ENCODE measurements around the gene LGR4. TPM values are rescaled to one million over a fixed set of nuclear protein-coding genes. Genes with fewer than 3 reads are reported as not detected.

Gene LGR4
- total RNA-seq, 1 experiment from 2014 or later: 37.1 TPM

GRCh38 chr11:27390318-27391295 is 82.0 kb downstream of the LGR4 start:
- intact Hi-C loops (cut with micrococcal nuclease; ENCODE audit: unreplicated experiment): no loop called here
- Mint-ChIP-seq H3K27ac (ENCODE audit: unreplicated experiment) (peak overlapping the region; percentile 42), H3K4me1 (ENCODE audit: low read depth, unreplicated experiment) (peaks cover 52% of the 10 kb centered on the region), H3K4me3 (ENCODE audit: unreplicated experiment) (no peak overlapping the region), H3K27me3 (ENCODE audit: insufficient read depth, unreplicated experiment) (no peaks in the 10 kb centered on the region), H3K9me3 (ENCODE audit: unreplicated experiment) (no peaks in the 10 kb centered on the region), H3K36me3 (ENCODE audit: insufficient read depth, unreplicated experiment) (peaks cover 6% of the 10 kb centered on the region)
- H3K4me3 ChIP-seq (ENCODE audit: low read depth, low read length): no peak overlapping the region
- ChIA-PET POLR2A (no interaction called here), CTCF (interaction anchor here (0.7 kb wide), 1 partner anchor 127 kb away, joined by 6 read pairs; no protein-coding TSS in a partner anchor)
- H3K9me3 ChIP-seq: no peaks in the 10 kb centered on the region
- no peaks in the 10 kb centered on the region for H3K36me3 ChIP-seq (ENCODE audit: control insufficient read depth, insufficient read depth, low read length)
- no TSS peak for BruUV-seq (replicated peaks)
- no peak for DNase-seq
- no peaks in the 10 kb centered on the region for H3K27me3 ChIP-seq (replicated peaks; ENCODE audit: control insufficient read depth, insufficient read depth, low read length)
- TF ChIP-seq CTCF (IDR thresholded peaks at IDR 0.05; ENCODE audit: insufficient read depth in 1 of 2, low read depth in 1 of 2, low read length in 1 of 2, severe bottlenecking in 1 of 2, unreplicated experiment in 1 of 2): no peak
- peaks cover 81% of the 10 kb centered on the region for H3K4me1 ChIP-seq

- no TSS peak for BruUV-seq (replicated peaks)
- Mint-ChIP-seq H3K9me3 (ENCODE audit: unreplicated experiment) (no peaks in the 10 kb centered on the region), H3K4me3 (ENCODE audit: unreplicated experiment) (no peak overlapping the region), H3K36me3 (ENCODE audit: insufficient read depth, unreplicated experiment) (peaks cover 11% of the 10 kb centered on the region), H3K4me1 (ENCODE audit: low read depth, unreplicated experiment) (peaks cover 35% of the 10 kb centered on the region), H3K27me3 (ENCODE audit: insufficient read depth, unreplicated experiment) (no peaks in the 10 kb centered on the region), H3K27ac (ENCODE audit: unreplicated experiment) (peak overlapping the region; percentile 46)
- Histone ChIP-seq H3K4me1 (peaks cover 65% of the 10 kb centered on the region), H3K4me3 (ENCODE audit: low read depth, low read length) (no peak overlapping the region), H3K27me3 (replicated peaks; ENCODE audit: control insufficient read depth, insufficient read depth, low read length) (no peaks in the 10 kb centered on the region), H3K9me3 (no peaks in the 10 kb centered on the region), H3K36me3 (ENCODE audit: control insufficient read depth, insufficient read depth, low read length) (no peaks in the 10 kb centered on the region)
- ChIA-PET CTCF (no interaction called here), POLR2A (no interaction called here)
- DNase-seq: no peak
- intact Hi-C loops (cut with micrococcal nuclease; ENCODE audit: unreplicated experiment): no loop called here
- no peak for TF ChIP-seq CTCF (IDR thresholded peaks at IDR 0.05; ENCODE audit: insufficient read depth in 1 of 2, low read depth in 1 of 2, low read length in 1 of 2, severe bottlenecking in 1 of 2, unreplicated experiment in 1 of 2)
Observed at GRCh38 chr11:27388869-27389268, 83.7 kb downstream of the LGR4 start.

GRCh38 chr11:27388001-27388400 is 84.6 kb downstream of the LGR4 start:
- Mint-ChIP-seq H3K27ac (ENCODE audit: unreplicated experiment) (no peak overlapping the region), H3K4me1 (ENCODE audit: low read depth, unreplicated experiment) (peaks cover 26% of the 10 kb centered on the region), H3K36me3 (ENCODE audit: insufficient read depth, unreplicated experiment) (peaks cover 11% of the 10 kb centered on the region), H3K27me3 (ENCODE audit: insufficient read depth, unreplicated experiment) (no peaks in the 10 kb centered on the region), H3K9me3 (ENCODE audit: unreplicated experiment) (no peaks in the 10 kb centered on the region), H3K4me3 (ENCODE audit: unreplicated experiment) (no peak overlapping the region)
- intact Hi-C loops (cut with micrococcal nuclease; ENCODE audit: unreplicated experiment): no loop called here
- Histone ChIP-seq H3K27me3 (replicated peaks; ENCODE audit: control insufficient read depth, insufficient read depth, low read length) (no peaks in the 10 kb centered on the region), H3K36me3 (ENCODE audit: control insufficient read depth, insufficient read depth, low read length) (no peaks in the 10 kb centered on the region), H3K4me1 (peaks cover 58% of the 10 kb centered on the region), H3K9me3 (no peaks in the 10 kb centered on the region), H3K4me3 (ENCODE audit: low read depth, low read length) (no peak overlapping the region)
- no peak for DNase-seq
- CTCF ChIA-PET: no interaction called here
- POLR2A ChIA-PET: no interaction called here
- no peak for TF ChIP-seq CTCF (IDR thresholded peaks at IDR 0.05; ENCODE audit: insufficient read depth in 1 of 2, low read depth in 1 of 2, low read length in 1 of 2, severe bottlenecking in 1 of 2, unreplicated experiment in 1 of 2)
- BruUV-seq (replicated peaks): no TSS peak
